WI38 (cell line): Measurements from ENCODE around the gene SPAG16.

ENCODE experiments used
- H3K4me3 ChIP-seq: 2 replicates; pipeline ENCODE4 v1.5.1; 2011; ENCODE audit warnings: low read depth, mild to moderate bottlenecking, control low read depth, low read length
- CTCF ChIP-seq: IDR thresholded peaks from 2 replicates; pipeline ENCODE4 v1.5.1; 2012; ENCODE audit warnings: low read depth, mild to moderate bottlenecking, control low read depth, low read length

Gene SPAG16

GRCh38 chr2:214436470-214436869 lies 1152.2 kb downstream of the SPAG16 start:
- H3K4me3 ChIP-seq, result no peak overlapping the region
- TF ChIP-seq CTCF, result no peak

GRCh38 chr2:214450118-214450894 lies 1166.0 kb downstream of the SPAG16 start:
- H3K4me3 ChIP-seq, result no peak overlapping the region
- TF ChIP-seq CTCF, result no peak

- no peak for TF ChIP-seq CTCF
Observed at GRCh38 chr2:214451516-214452275, 1167.4 kb downstream of the SPAG16 start.

More at GRCh38 chr2:214451516-214452275, 1167.4 kb downstream of the SPAG16 start:
- H3K4me3 ChIP-seq, result no peak overlapping the region
